RPMI7951 (cell line): ENCODE results near the gene EPC2. TPM values are rescaled to one million over a fixed set of nuclear protein-coding genes. Genes with fewer than 3 reads are reported as not detected.
"Not testable (repeated sequence)": the region's sequence is repeated elsewhere in the genome, so short reads cannot be mapped to it uniquely, and the experiment has no call there.

ENCODE experiments used
- DNase-seq: peaks from one replicate; pipeline ENCODE4 v3.0.0-alpha.2; 2012; ENCODE audit warnings: low read depth
- total RNA-seq: library from RNA; depleted of rRNA; stranded (reverse); fragments of >200 nt; shearing (Covaris generic); gene quantifications from 2 replicates; pipeline ENCODE4 v1.2.3, GENCODE V29; 2014

EPC2 gene
- total RNA-seq, 1 experiment from 2014 or later = 16.7 TPM

GRCh38 chr2:148721991-148722777 lies 77.6 kb downstream of the EPC2 start:
- DNase-seq = no peak

DNA sequence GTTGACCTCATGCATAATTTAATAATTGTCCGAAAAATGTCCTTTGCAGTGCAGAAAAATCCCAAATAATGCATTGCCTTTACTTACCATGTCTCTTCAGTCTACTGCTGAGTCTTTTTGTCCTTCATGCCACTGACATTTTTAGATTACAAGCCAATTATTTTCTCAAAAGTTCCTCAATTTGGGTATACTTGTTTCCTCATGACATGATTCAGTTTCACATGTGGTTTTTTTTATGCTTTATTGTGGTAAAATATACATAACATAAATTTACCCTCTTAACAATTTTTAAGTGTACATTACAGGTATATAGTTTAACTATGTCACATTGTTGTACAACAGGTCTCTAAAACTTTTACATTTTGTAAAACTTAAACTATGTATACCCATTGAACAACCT lies 81.0 kb downstream of the EPC2 start:
- DNase-seq = no peak

GRCh38 chr2:148726228-148726627 lies 81.7 kb downstream of the EPC2 start:
- DNase-seq = peak; percentile 5

GRCh38 chr2:148730085-148730484 lies 85.5 kb downstream of the EPC2 start:
- peak; percentile 13 for DNase-seq

DNA sequence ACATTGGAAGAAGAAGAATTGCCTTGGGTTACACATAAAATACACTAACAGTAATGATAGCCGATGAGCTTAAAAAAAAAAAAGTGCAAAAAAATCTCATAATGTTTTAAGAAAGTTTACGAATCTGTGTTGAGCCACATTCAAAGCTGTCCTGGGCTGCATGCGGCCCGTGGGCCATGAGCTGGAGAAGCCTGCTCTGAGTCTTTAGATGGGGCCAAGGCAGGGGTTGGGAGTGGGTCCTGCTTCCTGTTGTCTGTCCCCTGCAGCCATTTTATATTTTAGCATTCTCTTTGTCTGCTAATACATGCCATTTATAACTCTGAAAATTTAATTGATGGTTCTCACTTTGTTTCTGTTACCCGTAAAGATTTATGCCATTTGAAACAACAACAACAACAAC lies 93.2 kb downstream of the EPC2 start:
- no peak for DNase-seq

DNA sequence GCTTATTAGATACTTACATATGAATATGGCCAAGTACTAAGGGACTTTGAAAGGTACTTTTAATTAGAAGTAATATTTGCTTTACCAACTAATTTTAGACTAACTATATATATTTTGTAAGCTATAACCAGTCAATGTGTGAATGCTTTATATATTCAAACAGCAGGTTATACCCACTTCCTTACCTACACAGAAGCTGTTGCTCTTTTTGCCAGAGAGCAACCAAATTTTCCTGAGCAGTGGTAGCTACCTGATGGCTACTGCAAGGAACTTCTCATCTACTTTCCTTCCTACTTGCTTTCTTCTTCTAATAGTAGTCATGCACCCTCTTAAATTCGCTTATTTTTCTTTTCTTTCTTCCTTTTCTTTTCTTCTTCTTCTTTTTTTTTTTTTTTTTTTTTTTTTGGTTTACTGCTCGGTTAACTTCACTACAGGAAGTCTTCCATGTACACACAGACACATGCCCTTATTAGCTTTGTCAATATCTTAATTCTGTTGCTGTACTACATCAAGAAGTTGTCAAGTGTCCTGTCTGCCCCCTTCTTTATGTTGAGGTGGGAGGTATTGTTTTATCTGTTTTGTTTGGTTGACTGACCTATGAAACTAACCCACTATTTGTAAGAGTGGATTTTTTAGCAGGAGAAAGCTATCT lies 95.0 kb downstream of the EPC2 start:
- no peak for DNase-seq

- no peak for DNase-seq
Measured at GRCh38 chr2:148742373-148742772, 97.8 kb downstream of the EPC2 start.

DNA sequence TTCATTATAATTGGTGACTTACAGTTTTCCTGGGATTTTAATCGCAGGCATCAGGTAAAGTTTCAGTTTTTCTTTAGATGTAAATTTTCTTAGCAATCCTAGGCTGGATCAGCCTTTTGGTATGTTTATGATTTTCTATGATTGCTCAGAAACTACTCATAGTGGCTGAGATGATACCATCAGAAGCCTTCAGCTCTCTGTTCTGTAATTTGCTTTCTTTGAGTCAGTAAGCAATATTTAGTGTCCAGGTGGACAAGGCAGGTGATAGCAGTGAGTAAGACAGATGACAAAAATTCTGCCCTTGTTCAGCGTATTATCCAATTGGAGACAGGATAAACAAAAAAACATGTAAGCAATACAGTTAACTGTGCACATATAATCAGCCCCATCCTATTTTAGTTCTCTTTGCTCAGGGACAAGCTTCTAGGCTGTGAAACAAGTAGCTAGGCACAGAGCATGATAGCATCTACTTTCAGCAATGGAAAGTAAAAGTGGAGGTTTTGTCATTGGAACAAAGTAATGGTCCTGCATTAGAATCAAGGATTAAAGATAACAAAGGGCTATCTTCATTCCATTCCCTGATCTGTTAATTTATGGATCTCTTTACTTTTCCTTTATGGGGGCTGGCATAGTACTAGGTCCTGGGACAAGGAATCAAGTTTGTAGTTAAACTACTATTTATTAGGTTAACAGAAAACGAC lies 100.8 kb downstream of the EPC2 start:
- no peak for DNase-seq

GRCh38 chr2:148746973-148747372 lies 102.4 kb downstream of the EPC2 start:
- DNase-seq = no peak

DNA sequence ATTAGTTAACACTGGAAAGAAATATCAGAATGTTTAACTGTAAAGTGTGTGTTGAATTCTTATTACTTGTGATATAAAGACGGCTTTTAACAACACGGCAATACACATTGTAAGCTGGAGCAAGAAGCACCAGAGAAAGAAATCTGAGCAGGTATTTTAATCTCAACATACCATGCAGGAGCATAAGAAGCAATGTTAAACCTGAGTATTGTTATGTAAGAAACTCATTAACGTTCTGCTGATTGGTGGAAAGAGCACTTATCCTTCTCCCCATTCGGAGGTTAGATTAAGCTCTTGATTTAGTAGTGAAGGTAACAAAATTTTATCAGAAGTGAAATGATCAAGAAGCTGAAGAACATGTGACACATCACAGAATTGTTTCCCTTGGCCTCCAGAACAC lies 107.4 kb downstream of the EPC2 start:
- DNase-seq = no peak

DNA sequence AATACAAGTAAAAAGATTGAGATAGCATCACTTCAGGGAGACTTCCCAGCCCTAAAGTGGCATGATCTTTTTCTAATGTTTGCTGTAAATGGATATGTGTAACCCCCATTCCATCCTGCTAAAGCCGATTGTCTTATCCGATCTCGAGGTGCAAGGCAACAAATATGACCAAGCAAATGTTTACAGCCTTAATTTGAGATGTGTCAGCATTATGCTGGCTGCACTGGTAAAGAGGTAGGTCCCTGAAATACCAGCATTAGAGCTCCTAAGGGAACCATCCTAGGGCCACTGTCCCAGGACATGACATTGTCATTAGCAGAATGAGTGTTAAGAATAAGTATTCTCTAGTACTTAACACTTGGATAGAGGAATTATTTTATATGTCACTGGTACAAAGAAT lies 108.4 kb downstream of the EPC2 start:
- no peak for DNase-seq

DNA sequence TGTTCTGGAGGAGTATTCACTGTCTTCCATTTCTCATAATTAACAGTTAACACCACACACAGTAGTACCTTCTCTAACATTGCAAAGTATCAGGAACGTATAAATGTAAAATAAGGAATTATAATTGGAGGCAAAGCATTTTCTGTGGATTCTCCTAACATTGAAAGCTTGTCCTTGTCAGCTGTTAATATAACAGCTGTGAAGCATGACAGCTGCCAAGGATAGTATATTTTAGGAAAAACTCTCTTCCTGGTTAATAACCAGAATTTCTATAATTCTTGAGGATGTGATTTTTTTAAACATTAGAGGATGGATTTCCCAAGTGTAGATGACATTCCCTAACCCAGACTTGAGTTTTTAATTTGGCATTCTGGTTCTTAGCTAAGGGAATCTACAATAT lies 110.3 kb downstream of the EPC2 start:
- no peak for DNase-seq

GRCh38 chr2:148756292-148756975 lies 111.9 kb downstream of the EPC2 start:
- peak; percentile 41 for DNase-seq

GRCh38 chr2:148764815-148765214 lies 120.3 kb downstream of the EPC2 start:
- DNase-seq = no peak

DNA sequence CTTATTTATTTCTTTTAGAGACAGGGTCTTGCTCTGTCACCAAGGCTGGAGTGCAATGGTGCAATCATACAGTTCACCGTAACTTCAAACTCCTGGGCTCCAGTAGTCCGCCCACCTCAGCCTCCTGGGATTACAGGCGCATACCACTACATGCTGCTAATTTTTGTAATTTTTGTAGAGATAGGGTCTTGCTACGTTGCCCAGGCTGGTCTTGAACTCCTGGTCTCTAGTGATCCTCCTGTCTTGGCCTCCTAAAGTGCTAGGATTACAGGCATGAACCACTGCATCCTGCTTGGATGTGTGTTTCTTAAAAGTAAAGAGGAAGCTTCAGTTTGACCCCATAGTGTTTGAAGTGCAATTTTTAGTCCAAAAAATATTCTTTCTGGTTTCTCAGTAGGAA lies 125.5 kb downstream of the EPC2 start:
- DNase-seq = no peak

DNA sequence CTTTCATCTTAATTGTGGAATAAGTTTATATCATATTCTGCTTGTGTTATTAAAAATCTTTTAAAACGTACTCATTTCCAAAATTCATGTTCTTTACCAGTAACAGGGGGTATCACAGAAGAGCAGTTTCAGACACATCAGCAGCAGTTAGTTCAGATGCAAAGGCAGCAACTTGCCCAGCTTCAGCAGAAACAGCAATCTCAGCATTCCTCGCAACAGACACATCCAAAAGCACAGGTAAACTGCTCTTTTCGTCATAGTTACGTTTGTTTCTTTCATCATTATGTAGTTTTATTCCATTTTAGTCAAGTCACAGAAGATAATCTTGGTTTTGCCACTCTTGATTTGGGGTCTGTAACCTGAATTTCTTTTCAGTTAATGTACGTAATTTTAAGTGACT lies 137.0 kb downstream of the EPC2 start:
- no peak for DNase-seq

GRCh38 chr2:148789059-148789458 lies 144.5 kb downstream of the EPC2 start:
- DNase-seq = no peak

DNA sequence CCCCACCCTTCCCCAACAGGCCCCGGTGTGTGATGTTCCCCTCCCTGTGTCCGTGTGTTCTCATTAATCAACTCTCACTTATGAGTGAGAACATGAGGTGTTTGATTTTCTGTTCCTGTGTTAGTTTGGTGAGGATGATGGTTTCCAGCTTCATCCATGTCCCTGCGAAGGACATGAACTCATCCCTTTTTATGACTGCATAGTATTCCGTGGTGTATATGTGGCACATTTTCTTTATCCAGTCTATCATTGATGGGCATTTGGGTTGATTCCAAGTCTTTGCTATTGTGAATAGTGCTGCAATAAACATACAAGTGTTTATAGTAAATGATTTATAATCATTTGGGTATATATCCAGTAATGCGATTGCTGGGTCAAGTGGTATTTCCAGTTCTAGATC lies 145.6 kb downstream of the EPC2 start:
- not testable (repeated sequence) for DNase-seq

DNA sequence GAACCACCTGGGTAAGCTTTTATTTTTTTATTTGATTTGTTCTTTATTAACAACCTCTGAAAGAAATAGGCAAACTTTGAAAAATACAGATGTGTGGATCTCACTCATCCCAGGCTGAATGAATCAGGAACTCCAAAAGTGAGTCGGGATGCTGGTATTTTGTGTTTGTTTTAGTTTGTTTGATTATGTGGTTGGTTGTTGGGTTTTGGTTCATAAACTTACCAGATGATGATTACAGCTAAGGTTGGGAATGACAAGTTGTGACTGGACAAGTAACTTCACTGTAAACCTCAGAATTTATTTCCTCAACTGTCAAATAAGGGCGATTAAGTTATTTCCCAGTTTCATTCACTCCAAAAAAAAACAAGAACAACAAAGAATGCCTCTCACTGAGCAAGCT lies 150.0 kb downstream of the EPC2 start:
- peak; percentile 11 for DNase-seq

GRCh38 chr2:148796735-148797512 lies 152.4 kb downstream of the EPC2 start:
- DNase-seq = no peak

DNA sequence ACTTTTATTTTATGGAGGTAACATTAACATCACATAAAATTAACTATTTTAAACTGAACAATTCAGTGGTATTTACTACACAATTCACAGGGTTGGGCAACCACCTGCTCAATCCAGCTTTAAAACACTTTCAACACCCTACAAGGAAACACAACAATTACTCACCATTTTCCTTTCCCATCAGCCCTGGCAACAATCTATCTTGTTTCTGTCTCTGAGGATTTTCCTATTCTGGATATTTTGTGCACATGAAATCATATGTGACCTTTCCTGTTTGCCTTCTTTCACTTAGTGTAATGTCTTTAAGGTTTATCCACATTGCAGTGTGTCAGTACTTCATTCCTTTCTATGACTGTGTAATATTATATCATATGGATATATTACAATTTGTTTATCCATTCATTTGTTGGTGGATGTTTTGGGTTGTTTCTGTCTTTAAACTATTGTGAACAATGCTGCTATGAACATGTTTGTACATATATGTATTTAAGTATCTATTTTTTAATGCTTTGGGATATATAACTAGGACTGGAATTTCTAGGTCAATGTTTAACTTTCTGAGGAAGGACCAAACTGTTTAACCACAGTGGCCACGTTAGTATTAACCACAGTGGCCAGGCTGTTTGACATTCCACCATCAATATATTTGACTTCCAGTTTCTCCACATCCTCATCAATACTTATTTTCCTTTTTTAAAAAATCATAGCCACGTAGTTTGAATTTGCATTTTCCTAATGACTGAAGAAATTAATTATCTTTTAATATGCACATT lies 158.1 kb downstream of the EPC2 start:
- no peak for DNase-seq
